B cell (primary cell): ENCODE results near the gene TEDDM1. TPM values are rescaled to one million over a fixed set of nuclear protein-coding genes. Genes with fewer than 3 reads are reported as not detected.

ENCODE experiments used
- ATAC-seq: fragments of 200-7000 bp; cut with Tn5 transposase; one replicate; pipeline ENCODE4 v1.10.0; 2021; ENCODE audit warnings: low read depth, mild to moderate bottlenecking, moderate number of reproducible peaks, moderate library complexity
- CTCF ChIA-PET: fragments of 350-600 bp; sonication (Branson Sonifier 250); formaldehyde crosslinking; loops from one replicate; lab custom pipeline; 2021; ENCODE audit warnings: antibody characterized with exemption, inconsistent platforms; lab: Charles Lee
- POLR2A ChIA-PET: fragments of 350-600 bp; sonication (Branson Sonifier 250); formaldehyde crosslinking; loops from one replicate; lab custom pipeline; 2021; ENCODE audit warnings: antibody characterized with exemption; lab: Charles Lee
- DNase-seq: peaks from one replicate; pipeline ENCODE4 v3.0.0; 2013
- H2AFZ ChIP-seq: 2 replicates; pipeline ENCODE4 v1.6.1; 2012; ENCODE audit warnings: mild to moderate bottlenecking, low read depth, low read length; ENCODE audit not compliant: insufficient read depth, poor library complexity, severe bottlenecking
- H3K27ac ChIP-seq, 2 donors: 1 replicate in 1 of 2; 2 replicates in 1 of 2; pipeline ENCODE4 v1.5.1; 2012 to 2013; ENCODE audit warnings: low read length in 2 of 2, mild to moderate bottlenecking in 2 of 2, moderate library complexity in 1 of 2
- H3K27me3 ChIP-seq, 4 experiments: fragments of 200-600 bp in 1 of 4; sonication (generic) in 1 of 4; replicated peaks in 1 of 4; 1 replicate in 2 of 4; 2 replicates in 2 of 4; pipeline versions ENCODE4 v1.6.1 to v1.7.0; 2013 to 2016; ENCODE audit warnings: low read length in 3 of 4, mild to moderate bottlenecking in 2 of 4, mixed read lengths in 1 of 4, moderate library complexity in 1 of 4; ENCODE audit not compliant: insufficient read depth in 4 of 4, control insufficient read depth in 3 of 4; ENCODE audit errors: control extremely low read depth in 1 of 4
- H3K36me3 ChIP-seq, 2 experiments: replicated peaks in 1 of 2; 1 replicate in 1 of 2; 2 replicates in 1 of 2; pipeline versions ENCODE4 v1.6.1 to v1.7.1; 2013; ENCODE audit warnings: low read length in 1 of 2; ENCODE audit not compliant: insufficient read depth in 2 of 2, control insufficient read depth in 1 of 2; ENCODE audit errors: control extremely low read depth in 1 of 2, extremely low read depth in 1 of 2
- H3K4me1 ChIP-seq, 2 donors: fragments of 200-600 bp in 1 of 2; sonication (generic) in 1 of 2; 1 replicate in 1 of 2; 2 replicates in 1 of 2; pipeline versions ENCODE4 v1.5.1 to v1.6.1; 2013 to 2017; ENCODE audit warnings: low read length in 2 of 2; ENCODE audit not compliant: control insufficient read depth in 2 of 2, insufficient read depth in 2 of 2
- H3K4me2 ChIP-seq: replicated peaks from 2 replicates; pipeline ENCODE3; 2012; ENCODE audit warnings: mild to moderate bottlenecking, low read depth, low read length; ENCODE audit not compliant: poor library complexity, severe bottlenecking
- H3K4me3 ChIP-seq, 5 experiments: fragments of 200-600 bp in 1 of 5; sonication (generic) in 1 of 5; 1 replicate in 3 of 5; 2 replicates in 2 of 5; pipeline versions ENCODE4 v1.5.1 to v1.7.0; 2011 to 2016; ENCODE audit warnings: low read length in 4 of 5, mild to moderate bottlenecking in 4 of 5, low read depth in 2 of 5, control low read depth in 1 of 5, moderate library complexity in 1 of 5; ENCODE audit not compliant: insufficient read depth in 1 of 5; ENCODE audit errors: control extremely low read depth in 1 of 5, extremely low read depth in 1 of 5
- H3K79me2 ChIP-seq: fragments of 200-600 bp; sonication (generic); one replicate; pipeline ENCODE4 v1.6.0; 2016; ENCODE audit warnings: low read length; ENCODE audit not compliant: control insufficient read depth, insufficient read depth
- H3K9ac ChIP-seq: fragments of 200-600 bp; sonication (generic); 2 replicates; pipeline ENCODE4 v1.6.1; 2017; ENCODE audit warnings: mild to moderate bottlenecking, low read length, moderate library complexity
- H3K9me3 ChIP-seq, 3 donors: one replicate each; pipeline versions ENCODE4 v1.6.1 to v1.7.1; 2013; ENCODE audit warnings: low read length in 2 of 3; ENCODE audit not compliant: control insufficient read depth in 2 of 3, insufficient read depth in 1 of 3; ENCODE audit errors: control extremely low read depth in 1 of 3
- H4K20me1 ChIP-seq: 2 replicates; pipeline ENCODE4 v1.6.0; 2012; ENCODE audit warnings: mild to moderate bottlenecking, low read length; ENCODE audit not compliant: insufficient read depth, control insufficient read depth, poor library complexity, severe bottlenecking
- H3K27ac Mint-ChIP-seq: one replicate; pipeline ENCODE4 v1.8.0; 2021; ENCODE audit warnings: mixed read lengths
- H3K27me3 Mint-ChIP-seq: one replicate; pipeline ENCODE4 v1.8.0; 2021; ENCODE audit warnings: mixed read lengths
- H3K4me1 Mint-ChIP-seq: one replicate; pipeline ENCODE4 v1.8.0; 2021; ENCODE audit warnings: mixed read lengths
- H3K4me3 Mint-ChIP-seq: one replicate; pipeline ENCODE4 v1.8.0; 2021; ENCODE audit warnings: mixed read lengths
- H3K9me3 Mint-ChIP-seq: one replicate; pipeline ENCODE4 v1.8.0; 2022; ENCODE audit warnings: mixed read lengths; ENCODE audit not compliant: insufficient read depth
- CTCF ChIP-seq: fragments of 200-600 bp; IDR thresholded peaks from one replicate; pipeline ENCODE4 v1.8.0; 2022; ENCODE audit warnings: antibody characterized with exemption, mild to moderate bottlenecking
- EZH2 ChIP-seq: IDR thresholded peaks from 2 replicates; pipeline ENCODE4 v1.6.1; 2012; ENCODE audit warnings: borderline replicate concordance, low read depth, mild to moderate bottlenecking, moderate library complexity, low read length; ENCODE audit not compliant: insufficient read depth, poor library complexity, severe bottlenecking
- WGBS: methylation state at CpG from one replicate; pipeline ENCODE4 v1.1.5; 2013; ENCODE audit warnings: missing lambda C conversion rate; ENCODE audit not compliant: insufficient coverage; 5-methylcytosine and 5-hydroxymethylcytosine counted together
- intact Hi-C: fragments of 100-400 bp; cut with micrococcal nuclease; formaldehyde crosslinking; loops from one replicate; pipeline ENCODE4 v1.10.0; 2022
- polyA plus RNA-seq: library from polyadenylated mRNA; depleted of rRNA; stranded (reverse); fragments of >200 nt; gene quantifications from 2 replicates; pipeline ENCODE4 v1.2.3, GENCODE V29; 2012
- total RNA-seq, 2 donors: library from RNA; stranded (reverse); fragments of 120-200 nt in 1 of 2; gene quantifications; 1 replicate in 1 of 2; 2 replicates in 1 of 2; pipeline versions ENCODE4 v1.2.3 to v1.2.4, GENCODE V29; 2013 to 2022

Gene TEDDM1
- total and polyA plus RNA-seq, 2 donors (not counting 1 experiment from before 2014, with no cell fraction given), result not detected

- H3K27ac ChIP-seq, result no peak overlapping the region
- POLR2A ChIA-PET, result no interaction called here
- CTCF ChIA-PET, result no interaction called here
- no peak for TF ChIP-seq EZH2
- no peak for TF ChIP-seq CTCF
- Mint-ChIP-seq H3K4me3 (no peak overlapping the region), H3K4me1 (no peaks in the 10 kb centered on the region), H3K27ac (no peak overlapping the region), H3K9me3 (no peaks in the 10 kb centered on the region), H3K27me3 (peaks cover 9% of the 10 kb centered on the region)
- H3K9me3 ChIP-seq, result no peaks in the 10 kb centered on the region
- WGBS, result no CpG with 5 or more reads among the region's 2 CpGs
- DNase-seq (no peak), ATAC-seq (no peak)
- H3K4me2 ChIP-seq, result no peak overlapping the region
- no peaks in the 10 kb centered on the region for H3K4me1 ChIP-seq
- no peak overlapping the region for H3K4me3 ChIP-seq
- H3K79me2 ChIP-seq, result no peaks in the 10 kb centered on the region
- intact Hi-C loops, result no loop called here
- no peaks in the 10 kb centered on the region for H4K20me1 ChIP-seq
- peaks cover 0 to 3% (median 0%) of the 10 kb centered on the region in 4 experiments for H3K27me3 ChIP-seq
- H2AFZ ChIP-seq, result no peak overlapping the region
- H3K9ac ChIP-seq, result no peak overlapping the region
- no peaks in the 10 kb centered on the region for H3K36me3 ChIP-seq
Measured at GRCh38 chr1:182355723-182356098, 44.8 kb downstream of the TEDDM1 start.

- Mint-ChIP-seq H3K9me3 (no peaks in the 10 kb centered on the region), H3K4me1 (no peaks in the 10 kb centered on the region), H3K27me3 (peaks cover 13% of the 10 kb centered on the region), H3K27ac (no peak overlapping the region), H3K4me3 (no peak overlapping the region)
- no peaks in the 10 kb centered on the region for H3K4me1 ChIP-seq
- no peaks in the 10 kb centered on the region for H3K79me2 ChIP-seq
- H3K9me3 ChIP-seq, result no peaks in the 10 kb centered on the region
- H3K27ac ChIP-seq, result no peak overlapping the region
- intact Hi-C loops, result no loop called here
- ChIA-PET POLR2A (no interaction called here), CTCF (no interaction called here)
- no peak for TF ChIP-seq CTCF
- TF ChIP-seq EZH2, result no peak
- DNase-seq, result no peak
- no peak overlapping the region for H3K9ac ChIP-seq
- no peak overlapping the region for H3K4me2 ChIP-seq
- no peak overlapping the region for H2AFZ ChIP-seq
- H4K20me1 ChIP-seq, result no peaks in the 10 kb centered on the region
- no peaks in the 10 kb centered on the region for H3K36me3 ChIP-seq
- H3K4me3 ChIP-seq, result no peak overlapping the region
- 100% methylated on average over 1 of the region's 1 CpG for WGBS
- ATAC-seq, result no peak
- no peaks in the 10 kb centered on the region for H3K27me3 ChIP-seq
Measured at GRCh38 chr1:182351790-182352364, 48.6 kb downstream of the TEDDM1 start.
